ENCODE data around the gene DSG2. TPM values are rescaled to one million over a fixed set of nuclear protein-coding genes. Genes with fewer than 3 reads are reported as not detected.

The DSG2 gene
- total RNA-seq, 2 experiments from 2014 or later: 0.45 to 0.49 TPM

DNA sequence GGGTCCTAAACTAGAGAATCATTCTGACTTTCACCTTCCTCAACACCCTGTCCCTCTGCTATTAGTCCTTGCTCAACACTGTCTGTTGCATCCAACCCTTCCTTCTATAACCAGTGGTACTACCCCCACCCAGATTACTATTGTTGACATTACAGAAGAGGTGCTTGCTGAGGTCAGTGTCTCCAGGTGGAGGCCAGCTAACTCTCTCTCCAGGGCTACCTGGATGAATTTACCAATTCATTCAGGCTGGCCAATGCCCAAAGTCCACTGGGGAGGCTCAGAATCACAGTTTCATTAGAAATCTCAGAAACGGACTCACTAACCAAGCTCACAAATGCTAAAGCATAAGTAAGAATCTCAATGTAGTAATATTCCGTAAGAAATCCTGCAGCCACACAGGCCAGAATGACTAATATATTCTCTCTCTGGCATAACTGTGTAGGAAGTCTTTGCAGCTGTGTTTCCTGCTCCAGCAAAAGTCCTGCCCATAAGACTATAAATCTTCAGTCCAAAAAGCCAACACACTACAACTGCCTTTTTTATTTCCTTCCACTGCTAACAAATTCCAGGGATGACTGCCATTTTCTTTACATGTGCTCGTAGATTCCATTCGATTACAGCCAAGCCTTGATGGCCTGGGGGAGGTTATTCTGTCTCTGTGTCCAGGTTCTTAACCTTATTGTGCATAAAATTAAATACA, 83.7 kb downstream of the DSG2 start:
- Mint-ChIP-seq H3K4me1 (ENCODE audit: low read depth) (no peaks in the 10 kb centered on the region), H3K9me3 (no peaks in the 10 kb centered on the region), H3K36me3 (ENCODE audit: low read depth) (no peaks in the 10 kb centered on the region), H3K27me3 (ENCODE audit: low read depth) (peaks cover 2% of the 10 kb centered on the region), H3K4me3 (no peak overlapping the region), H3K27ac (no peak overlapping the region)
- no peak for DNase-seq
- CTCF ChIA-PET: no interaction called here
- intact Hi-C loops (cut with micrococcal nuclease): no loop called here

DNA sequence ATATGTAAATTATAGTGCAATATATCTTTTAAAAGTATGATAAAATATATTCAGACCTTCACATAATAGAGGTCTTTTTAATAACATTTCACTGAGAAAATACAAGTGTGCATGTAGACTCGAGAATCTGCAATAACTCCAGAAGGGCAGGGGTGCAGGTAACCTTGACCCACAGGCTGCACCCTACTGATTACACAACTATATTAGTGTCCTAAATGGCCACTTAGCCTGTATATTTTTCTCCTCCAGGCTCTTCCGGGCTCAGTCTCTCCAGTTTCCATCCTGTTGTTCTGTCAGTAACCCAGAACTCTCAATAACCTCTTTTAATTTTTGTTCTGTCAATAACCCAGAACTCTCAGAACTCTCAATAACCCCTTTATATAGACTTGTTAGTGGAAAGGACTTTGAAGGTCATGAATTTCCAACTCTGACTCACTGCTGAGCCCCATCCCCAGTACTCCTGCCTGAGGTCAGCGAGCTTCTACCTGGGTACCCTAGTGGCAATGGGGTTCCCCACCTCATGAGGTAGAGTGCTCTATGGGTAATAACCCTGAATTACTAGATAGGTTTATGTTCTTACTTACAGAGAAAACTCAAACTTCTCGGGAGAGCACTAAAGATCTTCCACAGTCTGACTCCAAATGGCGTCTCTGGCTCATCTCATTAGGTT, 85.3 kb downstream of the DSG2 start:
- DNase-seq: no peak
- CTCF ChIA-PET: no interaction called here
- intact Hi-C loops (cut with micrococcal nuclease): no loop called here
- Mint-ChIP-seq H3K4me1 (ENCODE audit: low read depth) (no peaks in the 10 kb centered on the region), H3K9me3 (no peaks in the 10 kb centered on the region), H3K27me3 (ENCODE audit: low read depth) (peaks cover 2% of the 10 kb centered on the region), H3K27ac (no peak overlapping the region), H3K4me3 (no peak overlapping the region), H3K36me3 (ENCODE audit: low read depth) (no peaks in the 10 kb centered on the region)

DNA sequence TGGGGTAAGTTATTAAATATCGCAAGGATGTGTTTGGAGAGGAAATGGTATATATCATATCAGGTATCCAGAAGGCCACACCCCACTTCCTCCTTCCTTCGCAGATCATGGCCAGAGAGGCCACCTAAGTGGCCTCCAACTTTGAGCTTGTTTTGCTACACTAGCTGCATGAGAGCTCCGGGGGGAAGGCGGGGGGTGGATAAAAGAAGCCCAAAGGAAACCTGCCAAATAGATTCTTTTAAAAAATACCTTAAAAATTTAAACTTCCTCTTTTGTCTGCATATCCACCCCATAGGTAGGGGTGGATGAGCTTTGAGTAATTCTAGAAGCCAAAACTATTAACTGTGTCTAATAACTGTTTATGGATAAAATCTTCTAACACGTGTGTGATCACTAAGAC, 88.0 kb downstream of the DSG2 start:
- no peaks in the 10 kb centered on the region for H3K9me3 Mint-ChIP-seq
- H3K4me3 Mint-ChIP-seq: no peak overlapping the region
- CTCF ChIA-PET: interaction anchor here (0.6 kb wide), 1 partner anchor 67 kb away, joined by 3 read pairs; no protein-coding TSS in a partner anchor
- intact Hi-C loops (cut with micrococcal nuclease): no loop called here
- no peak for DNase-seq
- no peak overlapping the region for H3K27ac Mint-ChIP-seq
- no peaks in the 10 kb centered on the region for H3K36me3 Mint-ChIP-seq (ENCODE audit: low read depth)
- H3K27me3 Mint-ChIP-seq (ENCODE audit: low read depth): peaks cover 5% of the 10 kb centered on the region
- no peaks in the 10 kb centered on the region for H3K4me1 Mint-ChIP-seq (ENCODE audit: low read depth)

DNA sequence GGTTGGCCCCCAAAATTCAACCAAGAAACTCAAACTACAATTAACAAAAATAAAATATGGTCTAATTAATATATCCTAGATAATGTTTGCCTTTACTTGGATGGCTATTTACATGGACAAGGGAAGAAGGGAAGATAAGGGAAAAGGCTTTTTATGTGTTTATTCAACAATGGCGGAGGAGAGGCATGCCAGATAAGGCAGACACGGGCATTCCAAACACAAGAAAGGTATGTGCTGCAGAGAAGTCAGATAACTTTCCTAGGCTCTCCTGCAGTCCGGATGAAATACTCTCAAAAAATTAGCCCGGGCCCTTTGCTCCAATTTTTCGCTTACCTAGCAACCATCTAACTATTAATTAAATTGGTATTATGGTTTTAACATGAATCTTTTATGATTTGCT, 88.6 kb downstream of the DSG2 start:
- Mint-ChIP-seq H3K27ac (no peak overlapping the region), H3K9me3 (no peaks in the 10 kb centered on the region), H3K4me3 (no peak overlapping the region), H3K36me3 (ENCODE audit: low read depth) (no peaks in the 10 kb centered on the region), H3K27me3 (ENCODE audit: low read depth) (peaks cover 5% of the 10 kb centered on the region), H3K4me1 (ENCODE audit: low read depth) (no peaks in the 10 kb centered on the region)
- intact Hi-C loops (cut with micrococcal nuclease): no loop called here
- CTCF ChIA-PET: no interaction called here
- no peak for DNase-seq

DNA sequence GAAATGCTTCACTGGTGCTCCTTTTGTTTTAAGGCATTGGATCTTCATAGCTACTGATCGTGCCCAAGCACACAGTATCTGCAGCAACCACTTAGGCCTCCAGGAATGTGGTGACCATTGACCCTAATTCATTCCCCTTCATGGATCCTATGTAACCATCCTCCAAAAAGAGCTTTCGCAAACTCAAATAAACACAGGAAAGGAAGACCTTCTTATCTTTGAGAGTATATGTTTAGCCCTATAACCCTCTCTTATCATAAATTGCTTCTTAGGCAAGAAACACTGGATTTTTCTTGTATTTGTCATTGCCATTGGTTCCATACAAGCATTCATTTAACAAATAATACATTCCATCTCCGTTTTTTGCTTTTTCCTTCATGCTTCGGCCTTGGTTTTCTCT, 89.6 kb downstream of the DSG2 start:
- intact Hi-C loops (cut with micrococcal nuclease): no loop called here
- Mint-ChIP-seq H3K4me3 (no peak overlapping the region), H3K9me3 (no peaks in the 10 kb centered on the region), H3K36me3 (ENCODE audit: low read depth) (no peaks in the 10 kb centered on the region), H3K4me1 (ENCODE audit: low read depth) (no peaks in the 10 kb centered on the region), H3K27ac (no peak overlapping the region), H3K27me3 (ENCODE audit: low read depth) (peaks cover 5% of the 10 kb centered on the region)
- CTCF ChIA-PET: interaction anchor here (1.8 kb wide), 1 partner anchor 135 kb away, joined by 4 read pairs; no protein-coding TSS in a partner anchor
- no peak for DNase-seq

DNA sequence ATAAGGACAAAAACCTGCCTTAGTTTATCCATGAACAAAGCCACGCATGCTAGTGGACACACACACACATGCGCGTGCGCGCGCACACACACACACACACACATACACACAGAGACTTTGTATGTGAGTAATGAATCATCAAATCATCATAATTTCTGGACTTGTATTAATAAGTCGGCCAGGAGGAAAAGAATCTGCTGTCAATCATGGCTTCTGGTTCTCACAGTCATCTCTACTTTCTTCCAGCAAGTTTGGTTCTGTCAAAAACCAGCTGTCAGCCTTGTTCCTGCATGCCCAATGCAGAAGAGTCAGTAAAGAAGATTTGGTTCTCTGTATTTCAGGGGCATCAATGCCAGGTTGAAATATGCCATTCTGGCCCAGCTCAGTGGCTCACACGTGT, 92.6 kb downstream of the DSG2 start:
- Mint-ChIP-seq H3K36me3 (ENCODE audit: low read depth) (no peaks in the 10 kb centered on the region), H3K27ac (no peak overlapping the region), H3K9me3 (no peaks in the 10 kb centered on the region), H3K27me3 (ENCODE audit: low read depth) (peaks cover 6% of the 10 kb centered on the region), H3K4me3 (no peak overlapping the region), H3K4me1 (ENCODE audit: low read depth) (no peaks in the 10 kb centered on the region)
- DNase-seq: no peak
- CTCF ChIA-PET: no interaction called here
- intact Hi-C loops (cut with micrococcal nuclease): no loop called here

DNA sequence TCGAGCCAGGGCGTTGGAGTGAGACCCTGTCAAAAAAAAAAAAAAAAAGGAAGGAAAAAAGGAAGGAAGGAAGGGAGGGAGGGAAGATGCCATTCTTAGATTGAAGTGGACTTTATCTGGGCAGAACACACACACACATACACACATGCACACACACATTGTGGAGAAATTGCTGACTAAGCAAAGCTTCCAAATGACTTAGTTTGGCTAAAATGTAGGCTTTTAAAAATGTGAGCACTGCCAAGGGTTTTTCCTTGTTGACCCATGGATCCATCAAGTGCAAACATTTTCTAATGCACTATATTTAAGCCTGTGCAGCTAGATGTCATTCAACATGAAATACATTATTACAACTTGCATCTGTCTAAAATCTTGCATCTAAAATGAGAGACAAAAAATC, 93.1 kb downstream of the DSG2 start:
- no peak for DNase-seq
- Mint-ChIP-seq H3K27me3 (ENCODE audit: low read depth) (peaks cover 6% of the 10 kb centered on the region), H3K4me1 (ENCODE audit: low read depth) (no peaks in the 10 kb centered on the region), H3K36me3 (ENCODE audit: low read depth) (no peaks in the 10 kb centered on the region), H3K4me3 (no peak overlapping the region), H3K9me3 (no peaks in the 10 kb centered on the region), H3K27ac (no peak overlapping the region)
- intact Hi-C loops (cut with micrococcal nuclease): no loop called here
- CTCF ChIA-PET: no interaction called here

DNA sequence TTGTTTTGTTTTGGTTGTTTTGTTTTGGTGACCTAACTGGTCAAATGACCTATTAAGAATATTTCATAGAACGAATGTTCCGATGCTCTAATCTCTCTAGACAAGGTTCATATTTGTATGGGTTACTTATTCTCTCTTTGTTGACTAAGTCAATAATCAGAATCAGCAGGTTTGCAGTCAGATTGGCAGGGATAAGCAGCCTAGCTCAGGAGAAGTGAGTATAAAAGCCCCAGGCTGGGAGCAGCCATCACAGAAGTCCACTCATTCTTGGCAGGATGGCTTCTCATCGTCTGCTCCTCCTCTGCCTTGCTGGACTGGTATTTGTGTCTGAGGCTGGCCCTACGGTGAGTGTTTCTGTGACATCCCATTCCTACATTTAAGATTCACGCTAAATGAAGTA, 93.7 kb downstream of the DSG2 start, which contains the start of gene TTR:
TSS of gene TTR (plus strand) at position 250 of the 400 bp plus-strand sequence. CDS start at position 276, 26 bp downstream.
- H3K9me3 Mint-ChIP-seq: no peaks in the 10 kb centered on the region
- H3K27me3 Mint-ChIP-seq (ENCODE audit: low read depth): peaks cover 6% of the 10 kb centered on the region
- DNase-seq: no peak
- no peaks in the 10 kb centered on the region for H3K4me1 Mint-ChIP-seq (ENCODE audit: low read depth)
- intact Hi-C loops (cut with micrococcal nuclease): no loop called here
- no peak within 1 kb of the TSS for H3K4me3 Mint-ChIP-seq
- H3K27ac Mint-ChIP-seq: no peak within 1 kb of the TSS
- CTCF ChIA-PET: no interaction called here
- no peaks in the 10 kb centered on the region for H3K36me3 Mint-ChIP-seq (ENCODE audit: low read depth)

DNA sequence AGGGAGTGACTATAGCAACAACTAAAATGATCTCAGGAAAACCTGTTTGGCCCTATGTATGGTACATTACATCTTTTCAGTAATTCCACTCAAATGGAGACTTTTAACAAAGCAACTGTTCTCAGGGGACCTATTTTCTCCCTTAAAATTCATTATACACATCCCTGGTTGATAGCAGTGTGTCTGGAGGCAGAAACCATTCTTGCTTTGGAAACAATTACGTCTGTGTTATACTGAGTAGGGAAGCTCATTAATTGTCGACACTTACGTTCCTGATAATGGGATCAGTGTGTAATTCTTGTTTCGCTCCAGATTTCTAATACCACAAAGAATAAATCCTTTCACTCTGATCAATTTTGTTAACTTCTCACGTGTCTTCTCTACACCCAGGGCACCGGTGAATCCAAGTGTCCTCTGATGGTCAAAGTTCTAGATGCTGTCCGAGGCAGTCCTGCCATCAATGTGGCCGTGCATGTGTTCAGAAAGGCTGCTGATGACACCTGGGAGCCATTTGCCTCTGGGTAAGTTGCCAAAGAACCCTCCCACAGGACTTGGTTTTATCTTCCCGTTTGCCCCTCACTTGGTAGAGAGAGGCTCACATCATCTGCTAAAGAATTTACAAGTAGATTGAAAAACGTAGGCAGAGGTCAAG, 94.7 kb downstream of the DSG2 start:
- Mint-ChIP-seq H3K27me3 (ENCODE audit: low read depth) (peaks cover 6% of the 10 kb centered on the region), H3K9me3 (no peaks in the 10 kb centered on the region), H3K4me1 (ENCODE audit: low read depth) (no peaks in the 10 kb centered on the region), H3K4me3 (no peak overlapping the region), H3K36me3 (ENCODE audit: low read depth) (no peaks in the 10 kb centered on the region), H3K27ac (no peak overlapping the region)
- no peak for DNase-seq
- CTCF ChIA-PET: no interaction called here
- intact Hi-C loops (cut with micrococcal nuclease): no loop called here

DNA sequence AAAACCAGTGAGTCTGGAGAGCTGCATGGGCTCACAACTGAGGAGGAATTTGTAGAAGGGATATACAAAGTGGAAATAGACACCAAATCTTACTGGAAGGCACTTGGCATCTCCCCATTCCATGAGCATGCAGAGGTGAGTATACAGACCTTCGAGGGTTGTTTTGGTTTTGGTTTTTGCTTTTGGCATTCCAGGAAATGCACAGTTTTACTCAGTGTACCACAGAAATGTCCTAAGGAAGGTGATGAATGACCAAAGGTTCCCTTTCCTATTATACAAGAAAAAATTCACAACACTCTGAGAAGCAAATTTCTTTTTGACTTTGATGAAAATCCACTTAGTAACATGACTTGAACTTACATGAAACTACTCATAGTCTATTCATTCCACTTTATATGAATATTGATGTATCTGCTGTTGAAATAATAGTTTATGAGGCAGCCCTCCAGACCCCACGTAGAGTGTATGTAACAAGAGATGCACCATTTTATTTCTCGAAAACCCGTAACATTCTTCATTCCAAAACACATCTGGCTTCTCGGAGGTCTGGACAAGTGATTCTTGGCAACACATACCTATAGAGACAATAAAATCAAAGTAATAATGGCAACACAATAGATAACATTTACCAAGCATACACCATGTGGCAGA, 97.3 kb downstream of the DSG2 start:
- no peaks in the 10 kb centered on the region for H3K9me3 Mint-ChIP-seq
- CTCF ChIA-PET: interaction anchor here (0.7 kb wide), 1 partner anchor 215 kb away, joined by 4 read pairs; no protein-coding TSS in a partner anchor

DNA sequence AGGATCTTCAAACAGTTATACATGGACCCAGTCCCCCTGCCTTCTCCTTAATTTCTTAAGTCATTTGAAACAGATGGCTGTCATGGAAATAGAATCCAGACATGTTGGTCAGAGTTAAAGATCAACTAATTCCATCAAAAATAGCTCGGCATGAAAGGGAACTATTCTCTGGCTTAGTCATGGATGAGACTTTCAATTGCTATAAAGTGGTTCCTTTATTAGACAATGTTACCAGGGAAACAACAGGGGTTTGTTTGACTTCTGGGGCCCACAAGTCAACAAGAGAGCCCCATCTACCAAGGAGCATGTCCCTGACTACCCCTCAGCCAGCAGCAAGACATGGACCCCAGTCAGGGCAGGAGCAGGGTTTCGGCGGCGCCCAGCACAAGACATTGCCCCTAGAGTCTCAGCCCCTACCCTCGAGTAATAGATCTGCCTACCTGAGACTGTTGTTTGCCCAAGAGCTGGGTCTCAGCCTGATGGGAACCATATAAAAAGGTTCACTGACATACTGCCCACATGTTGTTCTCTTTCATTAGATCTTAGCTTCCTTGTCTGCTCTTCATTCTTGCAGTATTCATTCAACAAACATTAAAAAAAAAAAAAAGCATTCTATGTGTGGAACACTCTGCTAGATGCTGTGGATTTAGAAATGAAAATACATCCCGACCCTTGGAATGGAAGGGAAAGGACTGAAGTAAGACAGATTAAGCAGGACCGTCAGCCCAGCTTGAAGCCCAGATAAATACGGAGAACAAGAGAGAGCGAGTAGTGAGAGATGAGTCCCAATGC, 98.3 kb downstream of the DSG2 start:
- Mint-ChIP-seq H3K4me3 (no peak overlapping the region), H3K4me1 (ENCODE audit: low read depth) (no peaks in the 10 kb centered on the region), H3K27ac (no peak overlapping the region), H3K36me3 (ENCODE audit: low read depth) (no peaks in the 10 kb centered on the region), H3K9me3 (no peaks in the 10 kb centered on the region), H3K27me3 (ENCODE audit: low read depth) (peaks cover 8% of the 10 kb centered on the region)
- no peak for DNase-seq
- intact Hi-C loops (cut with micrococcal nuclease): no loop called here
- CTCF ChIA-PET: interaction anchor here (0.6 kb wide), 1 partner anchor 66 kb away, joined by 5 read pairs; no protein-coding TSS in a partner anchor

More for the DNA sequence above, 97.3 kb downstream of the DSG2 start:
- Mint-ChIP-seq H3K36me3 (ENCODE audit: low read depth) (no peaks in the 10 kb centered on the region), H3K27ac (no peak overlapping the region), H3K27me3 (ENCODE audit: low read depth) (peaks cover 8% of the 10 kb centered on the region), H3K4me3 (no peak overlapping the region), H3K4me1 (ENCODE audit: low read depth) (no peaks in the 10 kb centered on the region)
- no peak for DNase-seq
- intact Hi-C loops (cut with micrococcal nuclease): no loop called here

Data from activated naive CD4-positive, alpha-beta T cell treated with anti-CD3 and anti-CD28 coated beads for 36 hours (primary cell).